GM21381 (cell line): ENCODE data around the gene PITPNM1.

Experiments
- ATAC-seq: cut with Tn5 transposase; IDR thresholded peaks from one replicate; pipeline ENCODE4 v1.9.1; 2021; ENCODE audit warnings: mild to moderate bottlenecking, moderate library complexity; ENCODE audit not compliant: unreplicated experiment

Gene PITPNM1

GRCh38 chr11:67504005-67504949, 886 bp downstream of the PITPNM1 start:
- ATAC-seq, result no peak

GRCh38 chr11:67503119-67504004, 1.8 kb downstream of the PITPNM1 start:
- no peak for ATAC-seq

- ATAC-seq, result no peak
These were observed 2.7 kb downstream of the PITPNM1 start for GRCh38 chr11:67502328-67502979.

GRCh38 chr11:67501854-67502253, 3.3 kb downstream of the PITPNM1 start:
- no peak for ATAC-seq

- ATAC-seq, result no peak
These were observed 4.1 kb downstream of the PITPNM1 start for GRCh38 chr11:67500831-67501715.

- ATAC-seq, result no peak
These were observed 4.7 kb downstream of the PITPNM1 start for GRCh38 chr11:67500484-67500821.

GRCh38 chr11:67499808-67500483, 5.2 kb downstream of the PITPNM1 start:
- ATAC-seq, result no peak

- no peak for ATAC-seq
These were observed 6.6 kb downstream of the PITPNM1 start for GRCh38 chr11:67498544-67498972.

- ATAC-seq, result no peak
These were observed 7.4 kb downstream of the PITPNM1 start for GRCh38 chr11:67497656-67498291.

- no peak for ATAC-seq
These were observed 9.1 kb downstream of the PITPNM1 start for GRCh38 chr11:67496113-67496512.

GRCh38 chr11:67495234-67496005, 9.7 kb downstream of the PITPNM1 start:
- no peak for ATAC-seq

GRCh38 chr11:67494371-67495233, 10.6 kb downstream of the PITPNM1 start:
- ATAC-seq, result no peak

GRCh38 chr11:67493548-67494370, 11.4 kb downstream of the PITPNM1 start:
- ATAC-seq, result no peak

- ATAC-seq, result no peak
These were observed 12.2 kb downstream of the PITPNM1 start for GRCh38 chr11:67492801-67493547.

- ATAC-seq, result no peak
These were observed 13.0 kb downstream of the PITPNM1 start for GRCh38 chr11:67492069-67492727.
